HG03565 (cell line): ENCODE measurements around the gene CACNG8.

Experiments used
- ATAC-seq: cut with Tn5 transposase; IDR thresholded peaks from one replicate; pipeline ENCODE4 v1.9.1; 2021; ENCODE audit warnings: mild to moderate bottlenecking, moderate library complexity; ENCODE audit not compliant: unreplicated experiment

The CACNG8 gene

GRCh38 chr19:53961523-53962356, 997 bp upstream of the CACNG8 start:
- no peak for ATAC-seq

- ATAC-seq: no peak
Observed at GRCh38 chr19:53965091-53965490, 2.4 kb downstream of the CACNG8 start.

- ATAC-seq: no peak
Observed at GRCh38 chr19:53966931-53967330, 4.2 kb downstream of the CACNG8 start.

GRCh38 chr19:53969366-53969765, 6.6 kb downstream of the CACNG8 start:
- ATAC-seq: no peak

- no peak for ATAC-seq
Observed at GRCh38 chr19:53971673-53972072, 8.9 kb downstream of the CACNG8 start.

- no peak for ATAC-seq
Observed at GRCh38 chr19:53977429-53977990, 14.8 kb downstream of the CACNG8 start.

- ATAC-seq: no peak
Observed at GRCh38 chr19:53977991-53978731, 15.4 kb downstream of the CACNG8 start.

GRCh38 chr19:53978975-53979801, 16.5 kb downstream of the CACNG8 start:
- ATAC-seq: no peak

- no peak for ATAC-seq
Observed at GRCh38 chr19:53980539-53981375, 18.0 kb downstream of the CACNG8 start.

GRCh38 chr19:53981376-53981951, 18.7 kb downstream of the CACNG8 start:
- no peak for ATAC-seq

GRCh38 chr19:53982001-53982451, 19.3 kb downstream of the CACNG8 start:
- no peak for ATAC-seq

GRCh38 chr19:53982611-53983010, 19.9 kb downstream of the CACNG8 start:
- no peak for ATAC-seq

GRCh38 chr19:53983457-53984289, 20.9 kb downstream of the CACNG8 start:
- ATAC-seq: no peak

- no peak for ATAC-seq
Observed at GRCh38 chr19:53985863-53986262, 23.1 kb downstream of the CACNG8 start.

- no peak for ATAC-seq
Observed at GRCh38 chr19:53988981-53989380, 26.2 kb downstream of the CACNG8 start.

- ATAC-seq: no peak
Observed at GRCh38 chr19:53989600-53990533, 27.1 kb downstream of the CACNG8 start.

- ATAC-seq: no peak
Observed at GRCh38 chr19:53991224-53992113, 28.7 kb downstream of the CACNG8 start, which contains the start of gene CACNG6. TSS of gene CACNG6 (plus strand) at chr19:53991637. CDS start at chr19:53992878, 1,241 bp downstream.
